Chondrocyte (in vitro differentiated cells): ENCODE measurements around the gene BCAR3. TPM values are rescaled to one million over a fixed set of nuclear protein-coding genes. Genes with fewer than 3 reads are reported as not detected.

Source experiments
- DNase-seq: peaks from one replicate; pipeline ENCODE4 v3.0.0; 2021; ENCODE audit warnings: mixed read lengths, low spot score
- H3K27ac Mint-ChIP-seq: one replicate; pipeline ENCODE4 v1.8.0; 2021; ENCODE audit warnings: mild to moderate bottlenecking, moderate library complexity, mixed read lengths; ENCODE audit not compliant: unreplicated experiment
- H3K27me3 Mint-ChIP-seq: 2 replicates; pipeline ENCODE4 v1.8.0; 2021; ENCODE audit warnings: low read depth, mixed read lengths
- H3K36me3 Mint-ChIP-seq: 2 replicates; pipeline ENCODE4 v1.8.0; 2021; ENCODE audit warnings: low read depth, mixed read lengths
- H3K4me1 Mint-ChIP-seq: 2 replicates; pipeline ENCODE4 v1.8.0; 2021; ENCODE audit warnings: low read depth, mild to moderate bottlenecking, mixed read lengths
- H3K4me3 Mint-ChIP-seq: one replicate; pipeline ENCODE4 v1.8.0; 2021; ENCODE audit warnings: mild to moderate bottlenecking, moderate library complexity, mixed read lengths; ENCODE audit not compliant: unreplicated experiment
- H3K9me3 Mint-ChIP-seq: 2 replicates; pipeline ENCODE4 v1.8.0; 2021; ENCODE audit warnings: low read depth, mixed read lengths
- total RNA-seq: library from RNA; stranded (reverse); gene quantifications from 3 replicates; pipeline ENCODE4 v1.2.1, GENCODE V29; 2021
- TF ChIP-seq, protein P1 (sequence below): fragments of 200-600 bp; sonication (generic); IDR thresholded peaks from 2 replicates; pipeline ENCODE4 v1.5.0; 2021; ENCODE audit warnings: antibody characterized with exemption, mild to moderate bottlenecking, moderate library complexity

Gene BCAR3
- total RNA-seq, 1 donor from 2014 or later = 18.5 TPM

DNA sequence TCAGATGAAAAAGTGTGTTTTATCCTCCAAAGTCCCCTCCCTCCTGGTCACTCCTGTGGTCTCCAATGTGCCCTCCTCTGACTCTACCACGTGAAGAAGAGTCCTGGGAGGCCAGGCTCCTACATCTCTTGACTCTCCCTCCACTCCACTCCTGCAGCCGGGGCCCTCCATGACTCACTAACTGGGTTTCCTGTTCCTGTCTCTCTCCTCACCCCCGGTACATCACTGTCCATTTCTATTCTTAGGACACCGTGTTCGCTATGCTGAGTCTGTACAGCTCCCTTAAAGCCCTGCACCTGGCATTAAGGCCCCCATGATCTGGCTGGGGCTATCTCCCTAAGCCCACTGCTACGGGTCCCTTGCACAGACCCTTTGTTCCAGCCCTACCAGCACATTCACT, 93.4 kb downstream of the BCAR3 start:
- Mint-ChIP-seq H3K4me1 (peaks cover 63% of the 10 kb centered on the region), H3K27ac (no peak overlapping the region)
- no peak for DNase-seq

DNA sequence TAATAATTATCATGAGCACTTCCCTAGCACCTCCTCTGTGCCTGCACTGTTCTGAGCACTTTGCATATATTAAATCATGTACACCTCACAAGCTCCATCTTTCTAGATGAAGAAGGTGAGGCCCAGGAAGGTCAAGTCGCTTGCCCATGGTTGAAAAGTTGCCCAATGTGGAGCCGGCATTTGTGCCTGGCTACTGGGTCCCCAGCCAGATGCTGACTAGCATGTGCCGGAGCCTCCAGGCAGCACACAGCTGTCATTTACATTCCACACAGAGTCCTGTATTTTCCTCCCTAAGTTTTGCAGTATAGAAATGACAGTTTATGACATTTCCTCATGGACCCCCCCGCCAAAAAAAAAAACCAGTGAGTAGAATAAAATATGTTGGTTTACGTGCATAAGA, 94.3 kb downstream of the BCAR3 start:
- no peaks in the 10 kb centered on the region for H3K9me3 Mint-ChIP-seq
- H3K4me3 Mint-ChIP-seq = no peak overlapping the region
- no peaks in the 10 kb centered on the region for H3K27me3 Mint-ChIP-seq
- H3K36me3 Mint-ChIP-seq = peaks cover 35% of the 10 kb centered on the region
- H3K4me1 Mint-ChIP-seq = peaks cover 56% of the 10 kb centered on the region
- no peak for DNase-seq
- TF ChIP-seq, protein P1, sequence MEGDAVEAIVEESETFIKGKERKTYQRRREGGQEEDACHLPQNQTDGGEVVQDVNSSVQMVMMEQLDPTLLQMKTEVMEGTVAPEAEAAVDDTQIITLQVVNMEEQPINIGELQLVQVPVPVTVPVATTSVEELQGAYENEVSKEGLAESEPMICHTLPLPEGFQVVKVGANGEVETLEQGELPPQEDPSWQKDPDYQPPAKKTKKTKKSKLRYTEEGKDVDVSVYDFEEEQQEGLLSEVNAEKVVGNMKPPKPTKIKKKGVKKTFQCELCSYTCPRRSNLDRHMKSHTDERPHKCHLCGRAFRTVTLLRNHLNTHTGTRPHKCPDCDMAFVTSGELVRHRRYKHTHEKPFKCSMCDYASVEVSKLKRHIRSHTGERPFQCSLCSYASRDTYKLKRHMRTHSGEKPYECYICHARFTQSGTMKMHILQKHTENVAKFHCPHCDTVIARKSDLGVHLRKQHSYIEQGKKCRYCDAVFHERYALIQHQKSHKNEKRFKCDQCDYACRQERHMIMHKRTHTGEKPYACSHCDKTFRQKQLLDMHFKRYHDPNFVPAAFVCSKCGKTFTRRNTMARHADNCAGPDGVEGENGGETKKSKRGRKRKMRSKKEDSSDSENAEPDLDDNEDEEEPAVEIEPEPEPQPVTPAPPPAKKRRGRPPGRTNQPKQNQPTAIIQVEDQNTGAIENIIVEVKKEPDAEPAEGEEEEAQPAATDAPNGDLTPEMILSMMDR = no peak
- no peak overlapping the region for H3K27ac Mint-ChIP-seq

More for the DNA sequence above, 93.4 kb downstream of the BCAR3 start:
- H3K9me3 Mint-ChIP-seq = no peaks in the 10 kb centered on the region
- H3K4me3 Mint-ChIP-seq = no peak overlapping the region
- TF ChIP-seq, protein P1 = no peak
- peaks cover 30% of the 10 kb centered on the region for H3K36me3 Mint-ChIP-seq
- H3K27me3 Mint-ChIP-seq = no peaks in the 10 kb centered on the region

DNA sequence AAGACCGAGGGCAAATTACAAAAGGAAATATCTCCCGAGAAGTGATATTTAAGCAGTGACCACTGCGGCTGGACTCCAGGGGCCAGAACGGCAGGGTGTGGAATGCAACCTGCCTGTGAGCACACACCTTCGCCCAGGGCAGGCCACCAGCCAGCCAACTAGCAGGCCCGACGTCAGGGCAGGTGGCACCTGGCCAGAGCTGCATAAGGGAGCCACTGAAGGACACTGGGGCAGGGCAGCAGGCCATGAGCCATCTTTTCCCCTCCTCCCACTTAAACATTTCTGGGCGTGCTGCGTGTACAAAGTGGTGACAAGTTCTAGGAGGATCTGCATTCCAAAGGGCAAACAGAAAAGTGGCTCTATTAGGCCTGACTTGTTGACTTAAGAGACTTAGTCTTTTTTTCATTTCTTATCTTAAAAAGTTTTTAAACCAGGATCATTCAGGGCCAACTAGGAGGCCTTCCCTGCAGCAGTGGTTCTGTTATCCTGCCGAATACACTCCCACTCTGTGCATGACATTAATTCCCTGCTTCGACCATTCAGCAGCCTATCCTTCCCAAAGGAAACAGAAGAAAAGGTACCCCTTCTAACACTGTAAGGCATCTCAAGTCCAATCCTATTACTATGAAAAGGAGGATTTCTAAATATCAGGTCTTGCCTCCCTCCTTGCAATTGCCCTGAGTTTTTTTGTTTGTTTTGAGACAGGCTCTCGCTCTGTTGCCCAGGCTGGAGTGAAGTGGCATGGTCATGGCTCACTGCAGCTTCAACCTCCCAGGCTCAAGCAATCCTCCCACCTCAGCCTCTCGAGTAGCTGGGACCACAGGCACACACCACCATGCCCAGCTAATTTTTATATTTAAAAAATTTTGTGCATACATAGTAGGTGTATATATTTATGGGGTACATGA, 96.3 kb downstream of the BCAR3 start:
- H3K36me3 Mint-ChIP-seq = peaks cover 34% of the 10 kb centered on the region

DNA sequence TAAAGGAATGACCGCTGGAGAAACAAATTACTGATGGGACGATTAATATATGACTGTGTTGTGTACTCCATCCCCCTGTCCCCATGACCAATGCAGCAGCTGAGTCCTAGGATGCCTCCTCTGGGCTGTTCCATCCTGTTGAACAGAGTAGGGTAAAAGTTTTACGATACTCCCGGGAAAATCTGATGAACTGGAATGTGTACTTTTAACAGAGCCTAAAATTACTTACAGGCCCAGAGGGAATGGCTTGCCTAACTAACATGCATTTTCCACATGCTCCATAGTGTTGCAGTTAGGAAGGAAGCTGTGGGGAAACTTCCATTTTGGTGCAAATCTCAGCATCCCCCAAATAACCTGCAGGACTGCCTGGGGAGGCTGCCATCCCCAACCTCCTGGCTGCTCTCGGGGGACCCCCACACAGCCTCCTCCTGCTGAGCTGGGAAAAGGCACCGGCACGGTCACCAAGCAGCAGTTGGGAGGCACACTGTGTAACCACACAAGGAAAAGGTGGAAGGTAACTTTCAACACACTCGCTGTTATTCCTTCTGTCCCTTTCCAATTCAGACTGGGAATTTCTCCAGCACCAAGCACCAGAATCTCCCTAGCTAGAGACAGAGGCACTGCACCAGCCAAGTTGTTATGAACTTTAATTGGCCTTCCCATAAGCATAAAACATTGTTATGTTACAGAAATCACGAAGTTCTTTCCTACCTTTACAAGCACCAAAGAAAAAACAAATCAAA, 97.2 kb downstream of the BCAR3 start:
- H3K4me3 Mint-ChIP-seq = no peak overlapping the region
- H3K4me1 Mint-ChIP-seq = peaks cover 47% of the 10 kb centered on the region
- peaks cover 32% of the 10 kb centered on the region for H3K36me3 Mint-ChIP-seq
- TF ChIP-seq, protein P1 = peak; percentile 23
- peak overlapping the region; percentile 78 for H3K27ac Mint-ChIP-seq
- no peaks in the 10 kb centered on the region for H3K9me3 Mint-ChIP-seq
- no peak for DNase-seq
- H3K27me3 Mint-ChIP-seq = no peaks in the 10 kb centered on the region

More for the DNA sequence above, 96.3 kb downstream of the BCAR3 start:
- Mint-ChIP-seq H3K4me1 (peaks cover 40% of the 10 kb centered on the region), H3K27ac (peak overlapping the region; percentile 78), H3K4me3 (no peak overlapping the region), H3K9me3 (no peaks in the 10 kb centered on the region), H3K27me3 (no peaks in the 10 kb centered on the region)
- no peak for DNase-seq
- TF ChIP-seq, protein P1 = no peak
